Mesenchymal stem cell (in vitro differentiated cells and primary cell): ENCODE results near the gene ME3.

Experiments used
- DNase-seq: peaks from one replicate; pipeline ENCODE4 v3.0.0-alpha.2; 2013
- H2AFZ ChIP-seq: one replicate; pipeline ENCODE4 v1.6.1; 2013; ENCODE audit warnings: low read depth, mild to moderate bottlenecking, control low read depth, inconsistent platforms, low read length, moderate library complexity
- H2AK5ac ChIP-seq: 2 replicates; pipeline ENCODE4 v1.6.1; 2013; ENCODE audit warnings: low read length, moderate library complexity, mild to moderate bottlenecking, inconsistent platforms; ENCODE audit not compliant: severe bottlenecking
- H2BK120ac ChIP-seq: one replicate; pipeline ENCODE4 v1.6.1; 2013; ENCODE audit warnings: low read depth, mild to moderate bottlenecking, inconsistent platforms, low read length, moderate library complexity
- H2BK12ac ChIP-seq, 2 experiments: one replicate each; pipeline ENCODE4 v1.6.1; 2013; ENCODE audit warnings: inconsistent platforms in 2 of 2, low read length in 2 of 2, mild to moderate bottlenecking in 2 of 2, moderate library complexity in 2 of 2, control low read depth in 1 of 2
- H2BK15ac ChIP-seq: one replicate; pipeline ENCODE4 v1.6.1; 2013; ENCODE audit warnings: mild to moderate bottlenecking, low read depth, inconsistent platforms; ENCODE audit not compliant: poor library complexity, severe bottlenecking
- H2BK5ac ChIP-seq: 2 replicates; pipeline ENCODE4 v1.6.1; 2013; ENCODE audit warnings: low read depth, mild to moderate bottlenecking, low read length, control low read depth, inconsistent platforms; ENCODE audit not compliant: poor library complexity, severe bottlenecking
- H3K14ac ChIP-seq, 2 experiments: one replicate each; pipeline ENCODE4 v1.6.1; 2013; ENCODE audit warnings: inconsistent platforms in 2 of 2, low read length in 2 of 2, control low read depth in 1 of 2, mild to moderate bottlenecking in 1 of 2, moderate library complexity in 1 of 2
- H3K18ac ChIP-seq, 2 experiments: one replicate each; pipeline ENCODE4 v1.6.1; 2013; ENCODE audit warnings: inconsistent platforms in 2 of 2, low read length in 2 of 2, control low read depth in 1 of 2, low read depth in 1 of 2, mild to moderate bottlenecking in 1 of 2
- H3K23ac ChIP-seq, 2 experiments: one replicate each; pipeline ENCODE4 v1.6.1; 2013; ENCODE audit warnings: inconsistent platforms in 2 of 2, low read length in 2 of 2, mild to moderate bottlenecking in 2 of 2, moderate library complexity in 2 of 2, control low read depth in 1 of 2
- H3K27ac ChIP-seq: 2 replicates; pipeline ENCODE4 v1.5.1; 2013; ENCODE audit warnings: mild to moderate bottlenecking, moderate library complexity, low read length, control low read depth, inconsistent platforms; ENCODE audit not compliant: poor library complexity, severe bottlenecking
- H3K27me3 ChIP-seq, 2 experiments: 2 replicates each; pipeline versions ENCODE4 v1.6.1 to v1.7.0; 2013; ENCODE audit warnings: low read length in 2 of 2, mild to moderate bottlenecking in 2 of 2, moderate library complexity in 2 of 2, control low read depth in 1 of 2, inconsistent platforms in 1 of 2; ENCODE audit not compliant: control insufficient read depth in 1 of 2, insufficient read depth in 1 of 2
- H3K36me3 ChIP-seq, 2 experiments: 2 replicates each; pipeline versions ENCODE4 v1.6.1 to v1.7.0; 2013; ENCODE audit warnings: low read length in 2 of 2, control low read depth in 1 of 2, inconsistent platforms in 1 of 2, low read depth in 1 of 2, mild to moderate bottlenecking in 1 of 2; ENCODE audit not compliant: insufficient read depth in 2 of 2, control insufficient read depth in 1 of 2
- H3K4ac ChIP-seq, 2 experiments: one replicate each; pipeline ENCODE4 v1.6.1; 2013; ENCODE audit warnings: inconsistent platforms in 2 of 2, low read length in 2 of 2, mild to moderate bottlenecking in 2 of 2, moderate library complexity in 2 of 2, control low read depth in 1 of 2, low read depth in 1 of 2
- H3K4me1 ChIP-seq: 2 replicates; pipeline ENCODE4 v1.6.1; 2013; ENCODE audit warnings: low read depth, low read length, control low read depth; ENCODE audit not compliant: control insufficient read depth, insufficient read depth
- H3K4me2 ChIP-seq: 2 replicates; pipeline ENCODE4 v1.6.1; 2013; ENCODE audit warnings: low read length, mild to moderate bottlenecking, inconsistent platforms; ENCODE audit not compliant: poor library complexity, severe bottlenecking
- H3K4me3 ChIP-seq, 2 experiments: 2 replicates each; pipeline versions ENCODE4 v1.5.1 to v1.7.0; 2013; ENCODE audit warnings: low read length in 2 of 2, mild to moderate bottlenecking in 2 of 2, control low read depth in 1 of 2, low read depth in 1 of 2; ENCODE audit not compliant: insufficient read depth in 1 of 2
- H3K79me1 ChIP-seq: replicated peaks from 2 replicates; pipeline ENCODE4 v1.6.1; 2013; ENCODE audit warnings: mild to moderate bottlenecking, control low read depth, low read length, inconsistent platforms; ENCODE audit not compliant: poor library complexity, severe bottlenecking
- H3K9ac ChIP-seq: 2 replicates; pipeline ENCODE4 v1.7.0; 2013; ENCODE audit warnings: mild to moderate bottlenecking, low read length, moderate library complexity
- H3K9me3 ChIP-seq: 2 replicates; pipeline ENCODE4 v1.7.0; 2013; ENCODE audit warnings: mild to moderate bottlenecking, low read length; ENCODE audit not compliant: control insufficient read depth
- H4K8ac ChIP-seq: one replicate; pipeline ENCODE4 v1.6.1; 2013; ENCODE audit warnings: inconsistent platforms, mild to moderate bottlenecking, low read length, moderate library complexity
- H4K91ac ChIP-seq: one replicate; pipeline ENCODE4 v1.6.1; 2013; ENCODE audit warnings: mild to moderate bottlenecking, low read length, inconsistent platforms
- WGBS: methylation state at CpG from one replicate; pipeline ENCODE4 v1.1.7; 2013; ENCODE audit warnings: mixed read lengths; 5-methylcytosine and 5-hydroxymethylcytosine counted together

The ME3 gene

GRCh38 chr11:86500500-86501140 lies 171.8 kb downstream of the ME3 start:
- Histone ChIP-seq H3K14ac (no peak overlapping the region), H3K4me3 (no peak overlapping the region), H2AK5ac (peak overlapping the region; percentile 62), H4K8ac (no peak overlapping the region), H3K36me3 (peaks cover 0 to 6% of the 10 kb centered on the region in 2 experiments), H2BK12ac (no peak overlapping the region), H3K9me3 (no peaks in the 10 kb centered on the region), H4K91ac (no peak overlapping the region), H3K27me3 (no peaks in the 10 kb centered on the region), H2BK15ac (no peak overlapping the region), H2BK5ac (no peak overlapping the region), H3K27ac (no peak overlapping the region), H3K18ac (no peak overlapping the region), H3K4ac (no peak overlapping the region), H3K4me2 (no peak overlapping the region), H3K23ac (no peak overlapping the region), H2AFZ (no peak overlapping the region), H3K9ac (no peak overlapping the region), H3K4me1 (peaks cover 23% of the 10 kb centered on the region), H2BK120ac (no peak overlapping the region), H3K79me1 (no peaks in the 10 kb centered on the region)
- no peak for DNase-seq
- 100% methylated on average over 1 of the region's 3 CpGs for WGBS

- Histone ChIP-seq H2AK5ac (peak overlapping the region; percentile 37), H2BK120ac (no peak overlapping the region), H3K36me3 (peaks cover 0 to 6% of the 10 kb centered on the region in 2 experiments), H2BK12ac (no peak overlapping the region), H2BK15ac (no peak overlapping the region), H4K91ac (no peak overlapping the region), H3K27me3 (no peaks in the 10 kb centered on the region), H3K4me3 (no peak overlapping the region), H3K79me1 (no peaks in the 10 kb centered on the region), H3K4me2 (no peak overlapping the region), H3K18ac (no peak overlapping the region), H3K23ac (no peak overlapping the region), H3K9ac (no peak overlapping the region), H3K9me3 (no peaks in the 10 kb centered on the region), H3K4ac (no peak overlapping the region), H3K4me1 (peaks cover 27% of the 10 kb centered on the region), H2BK5ac (no peak overlapping the region), H4K8ac (no peak overlapping the region), H2AFZ (no peak overlapping the region), H3K14ac (no peak overlapping the region), H3K27ac (no peak overlapping the region)
- DNase-seq = no peak
- WGBS = 88% methylated on average over 4 of the region's 4 CpGs
These were observed 172.7 kb downstream of the ME3 start for GRCh38 chr11:86499723-86500129.

GRCh38 chr11:86497836-86498235 lies 174.6 kb downstream of the ME3 start:
- Histone ChIP-seq H2AFZ (no peak overlapping the region), H4K91ac (peak overlapping the region; percentile 81), H2AK5ac (peak overlapping the region; percentile 45), H3K4ac (no peak overlapping the region), H3K4me1 (peaks cover 24% of the 10 kb centered on the region), H2BK120ac (no peak overlapping the region), H3K4me2 (no peak overlapping the region), H2BK5ac (peak overlapping the region; percentile 57), H3K79me1 (peaks cover 5% of the 10 kb centered on the region), H2BK12ac (peak overlapping the region in 1 of 2 experiments; percentile 49), H3K18ac (peak overlapping the region in 1 of 2 experiments; percentile 79), H3K4me3 (no peak overlapping the region), H3K23ac (no peak overlapping the region), H3K36me3 (peaks cover 0 to 9% of the 10 kb centered on the region in 2 experiments), H3K27me3 (no peaks in the 10 kb centered on the region), H3K9ac (no peak overlapping the region), H3K27ac (peak overlapping the region; percentile 75), H3K9me3 (no peaks in the 10 kb centered on the region), H3K14ac (peak overlapping the region in 1 of 2 experiments; percentile 24), H4K8ac (peak overlapping the region; percentile 81), H2BK15ac (no peak overlapping the region)
- 91% methylated on average over 10 of the region's 10 CpGs for WGBS
- DNase-seq = no peak

- H3K23ac ChIP-seq = no peak overlapping the region
- H3K27me3 ChIP-seq = no peaks in the 10 kb centered on the region
- peak overlapping the region; percentile 45 for H2AK5ac ChIP-seq
- 80% methylated on average over 2 of the region's 2 CpGs for WGBS
- peak overlapping the region; percentile 28 to 49 for H2BK12ac ChIP-seq
- H3K36me3 ChIP-seq = peaks cover 0 to 9% of the 10 kb centered on the region in 2 experiments
- H4K91ac ChIP-seq = no peak overlapping the region
- peak overlapping the region; percentile 75 for H3K27ac ChIP-seq
- H3K79me1 ChIP-seq = peaks cover 5% of the 10 kb centered on the region
- no peak overlapping the region for H2BK15ac ChIP-seq
- H3K4me2 ChIP-seq = no peak overlapping the region
- no peak overlapping the region for H3K14ac ChIP-seq
- no peak overlapping the region for H3K4me3 ChIP-seq
- H3K9ac ChIP-seq = peak overlapping the region; percentile 5
- no peak for DNase-seq
- peak overlapping the region in 1 of 2 experiments; percentile 45 for H3K18ac ChIP-seq
- no peak overlapping the region for H4K8ac ChIP-seq
- H3K9me3 ChIP-seq = no peaks in the 10 kb centered on the region
- H2BK120ac ChIP-seq = peak overlapping the region; percentile 4
- H2AFZ ChIP-seq = no peak overlapping the region
- peak overlapping the region; percentile 57 for H2BK5ac ChIP-seq
- peak overlapping the region in 1 of 2 experiments; percentile 9 for H3K4ac ChIP-seq
- peaks cover 24% of the 10 kb centered on the region for H3K4me1 ChIP-seq
These were observed 175.1 kb downstream of the ME3 start for GRCh38 chr11:86497310-86497709.
